HCT116 (cell line): Measurements from ENCODE around the gene MIA3. TPM values are rescaled to one million over a fixed set of nuclear protein-coding genes. Genes with fewer than 3 reads are reported as not detected.
"Not testable (repeated sequence)": the region's sequence is repeated elsewhere in the genome, so short reads cannot be mapped to it uniquely, and the experiment has no call there.

Source experiments
- ATAC-seq: fragments of 200-7000 bp; cut with Tn5 transposase; 2 replicates; pipeline ENCODE4 v1.9.1; 2020; ENCODE audit warnings: mild to moderate bottlenecking, moderate library complexity
- BruUV-seq: library from RNA; stranded (reverse); fragments of 400-500 nt; replicated peaks from 2 replicates; lab custom pipeline; 2021; lab: Mats Ljungman, UMichigan
- CTCF ChIA-PET: fragments of 300-600 bp; sonication (Branson Sonifier 250); formaldehyde crosslinking; loops from one replicate; lab custom pipeline; 2021; ENCODE audit warnings: antibody characterized with exemption; lab: Charles Lee
- POLR2A ChIA-PET: fragments of 300-600, 350-600 bp; sonication (Branson Sonifier 250); formaldehyde crosslinking; loops from one replicate; lab custom pipeline; 2021; ENCODE audit warnings: antibody characterized with exemption; lab: Charles Lee
- RAD21 ChIA-PET, 2 experiments: fragments of 300-600 bp; sonication (Branson Sonifier 250); formaldehyde crosslinking; loops; one replicate each; lab custom pipeline; 2023; ENCODE audit warnings: low total read pairs in 2 of 2; ENCODE audit not compliant: uncharacterized antibody in 2 of 2, unreplicated experiment in 2 of 2, low non-redundant PET in 1 of 2; lab: Charles Lee
- DNase-seq: peaks from one replicate; pipeline ENCODE4 v3.0.0-alpha.2; 2010; ENCODE audit warnings: low read depth, low spot score
- H2AFZ ChIP-seq: fragments of 200-600 bp; shearing (Covaris generic), sonication (generic); 2 replicates; pipeline ENCODE4 v1.6.1; 2017; ENCODE audit warnings: low read depth, mixed run types, mixed read lengths, antibody characterized with exemption, low read length; ENCODE audit not compliant: poor library complexity, severe bottlenecking
- H3K27ac ChIP-seq: 2 replicates; pipeline ENCODE4 v1.5.1; 2012; ENCODE audit warnings: low read depth, low read length
- H3K27me3 ChIP-seq: fragments of 200-600 bp; sonication (generic); 2 replicates; pipeline ENCODE4 v1.6.1; 2016; ENCODE audit warnings: mixed run types, low read length, mixed read lengths; ENCODE audit not compliant: insufficient read depth
- H3K36me3 ChIP-seq, 2 experiments: fragments of 200-500 bp in 1 of 2; fragments of 200-600 bp in 1 of 2; sonication (Bioruptor generic) in 1 of 2; sonication (generic) in 1 of 2; 2 replicates each; pipeline versions ENCODE4 v1.5.1 to v1.6.1; 2014 to 2016; ENCODE audit warnings: low read length in 2 of 2, inconsistent platforms in 1 of 2, mixed read lengths in 1 of 2, mixed run types in 1 of 2; ENCODE audit not compliant: insufficient read depth in 2 of 2, control insufficient read depth in 1 of 2
- H3K4me1 ChIP-seq, 2 experiments: fragments of 200-600 bp in 1 of 2; sonication (generic) in 1 of 2; 2 replicates each; pipeline versions ENCODE4 v1.5.1 to v1.6.1; 2012 to 2017; ENCODE audit warnings: low read length in 2 of 2, inconsistent platforms in 1 of 2, mild to moderate bottlenecking in 1 of 2, mixed read lengths in 1 of 2, mixed run types in 1 of 2, moderate library complexity in 1 of 2; ENCODE audit not compliant: insufficient read depth in 2 of 2, control insufficient read depth in 1 of 2
- H3K4me2 ChIP-seq: fragments of 200-600 bp; sonication (generic); 2 replicates; pipeline ENCODE4 v1.6.1; 2017; ENCODE audit warnings: mixed run types, low read length, mixed read lengths
- H3K4me3 ChIP-seq, 2 experiments: fragments of 200-600 bp in 1 of 2; sonication (generic) in 1 of 2; replicated peaks in 1 of 2; 2 replicates each; pipeline ENCODE4 v1.5.1; 2011 to 2016; ENCODE audit warnings: low read length in 2 of 2, control low read depth in 1 of 2, low read depth in 1 of 2, mild to moderate bottlenecking in 1 of 2, mixed read lengths in 1 of 2, mixed run types in 1 of 2
- H3K79me2 ChIP-seq: fragments of 200-600 bp; sonication (generic); 2 replicates; pipeline ENCODE4 v1.6.1; 2017; ENCODE audit warnings: mild to moderate bottlenecking, mixed run types, low read length, moderate library complexity, mixed read lengths; ENCODE audit not compliant: insufficient read depth
- H3K9ac ChIP-seq: fragments of 200-600 bp; sonication (generic); 2 replicates; pipeline ENCODE4 v1.6.1; 2016; ENCODE audit warnings: low read length, mixed read lengths
- H3K9me2 ChIP-seq: fragments of 200-600 bp; sonication (generic), shearing (Covaris generic); 2 replicates; pipeline ENCODE4 v1.6.1; 2017; ENCODE audit warnings: mixed run types, mild to moderate bottlenecking, moderate library complexity; ENCODE audit not compliant: insufficient read depth
- H3K9me3 ChIP-seq, 2 experiments: fragments of 200-500 bp in 1 of 2; fragments of 200-600 bp in 1 of 2; sonication (Bioruptor generic) in 1 of 2; sonication (generic) in 1 of 2; 2 replicates each; pipeline ENCODE4 v1.6.1; 2014 to 2017; ENCODE audit warnings: low read length in 2 of 2, mixed read lengths in 2 of 2, inconsistent platforms in 1 of 2, low read depth in 1 of 2, mild to moderate bottlenecking in 1 of 2, mixed run types in 1 of 2, moderate library complexity in 1 of 2; ENCODE audit not compliant: control insufficient read depth in 1 of 2, insufficient read depth in 1 of 2
- H4K20me1 ChIP-seq: fragments of 200-600 bp; sonication (generic), shearing (Covaris generic); 2 replicates; pipeline ENCODE4 v1.6.1; 2017; ENCODE audit warnings: mixed run types, mild to moderate bottlenecking, moderate library complexity; ENCODE audit not compliant: insufficient read depth
- CBX3 ChIP-seq: IDR thresholded peaks from 2 replicates; pipeline ENCODE4 v1.6.1; 2012; ENCODE audit warnings: low read depth
- SIN3A ChIP-seq: IDR thresholded peaks from 2 replicates; pipeline ENCODE4 v1.6.1; 2012; ENCODE audit warnings: low read depth
- SRF ChIP-seq: IDR thresholded peaks from 2 replicates; pipeline ENCODE4 v1.6.1; 2012; ENCODE audit warnings: low read depth
- TCF7L2 ChIP-seq: IDR thresholded peaks from 2 replicates; pipeline ENCODE4 v1.7.0; 2011; ENCODE audit warnings: borderline replicate concordance, inconsistent platforms; ENCODE audit not compliant: insufficient read depth, insufficient read length; ENCODE audit errors: extremely low read depth
- intact Hi-C: fragments of 100-400 bp; cut with micrococcal nuclease; formaldehyde crosslinking; loops from 2 replicates; pipeline ENCODE4 v1.10.0; 2022
- total RNA-seq: library from RNA; stranded (reverse); gene quantifications from one replicate; pipeline ENCODE4 v1.2.1, GENCODE V29; 2021; ENCODE audit not compliant: unreplicated experiment

The MIA3 gene
- total RNA-seq, 1 experiment from 2014 or later: 62.7 TPM

DNA sequence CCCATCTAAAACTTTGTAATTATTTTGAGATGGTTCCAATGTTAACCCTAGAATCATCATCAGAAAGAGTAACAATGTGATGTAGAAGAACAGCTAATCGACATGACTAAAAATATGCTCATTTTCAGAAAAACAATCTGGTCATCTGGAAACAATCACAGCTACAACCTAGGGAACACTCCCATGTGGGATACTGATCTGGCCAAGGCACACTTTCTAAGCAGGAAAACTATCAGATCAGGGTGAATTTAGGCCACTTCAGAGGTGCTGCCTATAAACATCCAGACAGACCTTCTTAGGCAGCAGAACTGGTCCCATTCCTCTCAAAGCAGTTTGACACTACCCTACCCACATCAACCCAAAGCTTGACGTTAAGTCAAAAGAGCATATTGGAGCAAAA lies 51.2 kb downstream of the MIA3 start:
- DNase-seq, BruUV-seq, RAD21 ChIA-PET, H3K9me3 ChIP-seq, POLR2A ChIA-PET, H3K4me2 ChIP-seq, H4K20me1 ChIP-seq, H3K27ac ChIP-seq, H3K4me1 ChIP-seq, H2AFZ ChIP-seq, H3K9ac ChIP-seq, H3K4me3 ChIP-seq, ATAC-seq, CTCF ChIA-PET, intact Hi-C loops, H3K9me2 ChIP-seq, H3K27me3 ChIP-seq, H3K79me2 ChIP-seq: not testable (repeated sequence)
- H3K36me3 ChIP-seq: peaks cover 20 to 29% of the 10 kb centered on the region in 2 experiments; a peak in 2 of 4 replicates

DNA sequence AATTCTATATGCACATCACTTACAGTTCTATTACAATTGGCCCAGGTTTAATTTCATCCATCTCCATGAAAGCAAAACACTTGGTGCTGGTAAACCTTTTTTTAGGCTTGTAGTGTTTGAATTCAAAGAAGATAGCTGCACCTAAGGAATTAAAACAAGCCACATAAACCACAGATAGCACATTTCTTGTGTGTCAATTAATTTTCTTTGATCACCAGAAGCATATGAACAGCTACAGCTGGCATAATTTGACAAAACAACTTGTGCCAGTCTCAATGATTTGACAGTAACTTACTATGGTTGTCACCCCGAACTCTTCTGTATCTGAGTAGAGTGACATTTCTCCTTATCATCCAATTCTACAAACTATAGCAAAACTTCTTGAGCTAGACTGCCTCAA lies 52.2 kb downstream of the MIA3 start:
- H3K36me3 ChIP-seq: peaks cover 14 to 22% of the 10 kb centered on the region in 2 experiments; a peak in 2 of 4 replicates
- no peak overlapping the region for H3K9ac ChIP-seq
- no peak overlapping the region for H3K4me3 ChIP-seq
- no peak overlapping the region for H2AFZ ChIP-seq
- POLR2A ChIA-PET: no interaction called here
- intact Hi-C loops: no loop called here
- no peaks in the 10 kb centered on the region for H3K27me3 ChIP-seq
- no peaks in the 10 kb centered on the region for H3K9me2 ChIP-seq
- no TSS peak for BruUV-seq
- no peaks in the 10 kb centered on the region for H3K79me2 ChIP-seq
- H4K20me1 ChIP-seq: 0 out of 2 replicates have a peak, but pooled peaks cover 4% of the 10 kb centered on the region
- H3K4me2 ChIP-seq: no peak overlapping the region
- no peak overlapping the region for H3K27ac ChIP-seq
- TF ChIP-seq CBX3 (no peak), SRF (no peak), SIN3A (no peak), TCF7L2 (no peak)
- TF ChIP-seq, all 23 proteins: peak for 0
- DNase-seq (no peak), ATAC-seq (no peak)
- no peaks in the 10 kb centered on the region for H3K4me1 ChIP-seq
- no peaks in the 10 kb centered on the region for H3K9me3 ChIP-seq
- CTCF ChIA-PET: no interaction called here
- RAD21 ChIA-PET: no interaction called here
